ENCODE data around the gene SAP25.
"Not testable (repeated sequence)": the region's sequence is repeated elsewhere in the genome, so short reads cannot be mapped to it uniquely, and the experiment has no call there.

The SAP25 gene

GRCh38 chr7:100556541-100556940, 17.2 kb downstream of the SAP25 start:
- DNase-seq: peak in 1 of 2 donors; percentile 11

- DNase-seq: no peak
Observed at GRCh38 chr7:100555701-100556100, 18.0 kb downstream of the SAP25 start.

GRCh38 chr7:100553032-100553431, 20.7 kb downstream of the SAP25 start:
- no peak for DNase-seq

- no peak for DNase-seq
Observed at GRCh38 chr7:100552532-100552931, 21.2 kb downstream of the SAP25 start.

- DNase-seq: not testable (repeated sequence)
Observed at GRCh38 chr7:100548446-100548845, 25.3 kb downstream of the SAP25 start.

DNA sequence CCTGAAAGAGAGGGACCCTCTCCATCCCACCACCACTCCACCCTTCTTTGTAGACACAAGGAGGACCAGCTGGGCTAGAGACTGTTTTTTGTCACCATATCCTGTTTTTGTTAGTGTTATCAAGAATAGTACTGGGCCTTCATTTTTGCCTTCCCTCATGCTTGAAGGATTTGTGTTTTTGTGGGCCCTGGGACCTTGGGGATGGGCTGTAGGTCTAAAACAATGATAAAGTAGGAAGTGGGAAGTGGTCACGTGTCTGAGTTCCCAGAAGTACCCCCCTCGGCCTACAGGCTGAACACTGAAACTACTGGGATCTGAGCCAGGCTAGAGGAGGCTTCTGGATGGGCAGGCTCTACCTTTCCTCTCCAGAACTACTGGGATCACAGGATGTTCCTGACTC, 25.8 kb downstream of the SAP25 start:
- no peak for DNase-seq

DNA sequence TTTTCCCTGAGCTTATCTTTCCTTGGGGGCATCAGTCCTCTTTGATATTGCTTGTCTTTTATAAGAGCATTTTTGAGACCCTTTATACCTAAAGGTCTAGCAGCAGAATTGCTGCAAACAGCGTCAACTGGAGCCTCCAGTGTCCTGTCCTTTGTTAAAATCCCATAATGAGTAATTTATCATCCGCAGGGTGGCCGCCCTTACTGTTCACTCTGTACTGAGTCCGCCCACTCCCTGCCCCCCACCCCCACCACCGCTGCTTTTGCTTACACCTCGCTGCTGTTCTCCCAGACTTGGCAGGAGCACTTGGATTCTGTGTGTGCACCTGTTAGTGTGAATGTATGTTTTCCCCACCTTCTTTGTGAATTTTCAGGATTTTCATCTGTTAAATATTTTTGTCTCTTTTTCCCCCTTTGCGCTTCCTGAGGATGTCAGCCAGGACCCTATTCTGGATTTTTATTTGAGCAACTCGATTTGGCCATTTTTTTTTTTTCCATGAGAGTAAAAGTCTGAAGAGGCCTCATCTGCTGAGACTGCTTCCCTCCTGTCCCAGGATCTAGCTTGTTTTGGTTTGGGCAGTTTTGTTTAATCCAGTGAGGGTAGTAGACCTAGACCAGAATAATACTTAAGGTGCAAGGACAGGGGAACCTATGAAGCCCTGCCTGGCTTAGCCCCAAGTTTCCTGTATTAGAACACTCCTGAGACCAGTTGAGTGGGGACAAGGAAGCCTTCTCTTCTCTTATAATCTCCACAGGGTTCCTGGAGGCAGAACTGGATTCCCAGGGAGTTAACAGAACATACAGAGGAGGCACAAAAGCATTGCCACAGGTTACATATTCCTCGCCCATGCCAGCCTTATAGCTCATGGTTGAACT, 26.5 kb downstream of the SAP25 start:
- DNase-seq: no peak

- DNase-seq: no peak
Observed at GRCh38 chr7:100546129-100546925, 27.4 kb downstream of the SAP25 start.

- DNase-seq: peak in 1 of 2 donors; percentile 19
Observed at GRCh38 chr7:100545360-100546128, 28.2 kb downstream of the SAP25 start.

GRCh38 chr7:100544967-100545359, 28.7 kb downstream of the SAP25 start:
- DNase-seq: no peak

GRCh38 chr7:100544386-100544785, 29.3 kb downstream of the SAP25 start:
- DNase-seq: no peak

- no peak for DNase-seq
Observed at GRCh38 chr7:100543586-100543985, 30.1 kb downstream of the SAP25 start.

DNA sequence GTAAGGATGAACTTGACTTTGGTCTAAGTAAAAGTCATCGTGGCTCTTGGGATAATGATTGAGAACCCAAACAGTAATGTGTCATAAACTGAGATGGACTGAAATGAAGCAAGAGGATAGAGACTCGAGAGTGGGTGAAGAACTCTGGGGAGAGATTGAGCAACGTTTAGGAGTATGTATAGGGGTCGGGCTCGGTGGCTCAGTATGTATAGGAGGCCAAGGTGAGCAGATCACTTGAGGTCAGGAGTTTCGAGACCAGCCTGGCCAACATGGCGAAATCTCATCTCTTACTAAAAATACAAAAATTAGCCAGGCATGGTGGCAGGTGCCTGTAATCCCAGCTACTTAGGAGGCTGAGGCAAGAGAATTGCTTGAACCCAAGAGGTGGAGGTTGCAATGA, 32.4 kb downstream of the SAP25 start:
- not testable (repeated sequence) for DNase-seq

- no peak for DNase-seq
Observed at GRCh38 chr7:100540073-100540723, 33.5 kb downstream of the SAP25 start.

GRCh38 chr7:100539436-100540006, 34.2 kb downstream of the SAP25 start:
- no peak for DNase-seq

DNA sequence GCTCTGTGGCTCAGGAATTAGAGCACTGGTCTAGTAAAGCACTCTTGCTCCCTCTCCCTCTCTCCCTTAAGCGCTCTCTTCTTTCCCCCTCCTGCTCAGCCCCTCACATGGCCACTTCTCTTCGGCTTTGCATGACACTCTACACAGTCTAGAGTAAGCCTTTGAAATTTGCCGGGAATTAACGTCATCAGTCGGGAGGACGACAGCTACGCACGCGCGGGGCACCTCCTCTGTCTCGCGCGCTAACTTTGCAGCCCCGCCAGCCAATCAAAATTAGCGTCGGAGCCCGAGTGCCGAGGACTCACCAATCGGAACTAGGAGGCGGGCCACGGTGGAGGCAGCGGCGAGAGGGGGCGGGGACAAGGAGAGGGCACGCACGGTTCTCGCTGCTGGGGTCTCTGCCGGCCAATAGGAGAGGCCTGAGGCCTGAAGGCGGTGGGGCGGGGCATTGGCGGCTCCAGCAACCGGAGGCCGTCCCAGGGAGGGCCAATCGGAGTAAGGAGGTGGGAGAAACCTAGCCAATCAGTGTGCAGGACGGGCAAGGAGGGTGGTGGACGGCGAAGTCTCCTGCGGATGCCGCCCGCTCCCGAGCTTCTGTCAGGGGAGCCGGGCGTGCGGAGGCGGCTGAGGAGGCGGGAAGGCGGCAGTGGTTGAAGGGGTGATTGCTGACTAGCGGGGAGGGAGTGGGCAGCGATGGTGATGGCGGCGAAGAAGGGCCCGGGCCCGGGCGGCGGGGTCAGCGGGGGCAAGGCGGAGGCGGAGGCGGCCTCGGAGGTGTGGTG, 34.9 kb downstream of the SAP25 start, which contains the start of gene AGFG2:
Gene AGFG2, plus strand, starts transcription at position 550 of the 782 bp plus-strand sequence. Its CDS starts 144 bp downstream, at position 694.
- peak; percentile 93 to 100 for DNase-seq

DNA sequence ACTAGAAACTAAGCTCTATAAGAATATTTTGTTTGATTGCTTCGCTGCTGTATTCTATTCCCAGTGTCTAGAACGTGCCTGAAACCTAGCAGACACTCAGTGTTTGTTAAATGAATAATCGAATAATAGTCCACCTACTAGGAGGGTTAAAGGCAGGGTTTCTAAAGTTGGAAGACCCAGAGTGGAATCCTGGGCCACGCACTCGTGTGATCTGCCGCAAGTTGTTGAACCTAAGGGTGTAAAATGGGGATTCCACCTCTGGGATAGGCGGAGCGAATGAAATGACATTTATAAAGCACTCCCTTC, 35.4 kb downstream of the SAP25 start:
- DNase-seq: no peak

GRCh38 chr7:100536695-100537094, 37.0 kb downstream of the SAP25 start:
- not testable (repeated sequence) for DNase-seq

DNA sequence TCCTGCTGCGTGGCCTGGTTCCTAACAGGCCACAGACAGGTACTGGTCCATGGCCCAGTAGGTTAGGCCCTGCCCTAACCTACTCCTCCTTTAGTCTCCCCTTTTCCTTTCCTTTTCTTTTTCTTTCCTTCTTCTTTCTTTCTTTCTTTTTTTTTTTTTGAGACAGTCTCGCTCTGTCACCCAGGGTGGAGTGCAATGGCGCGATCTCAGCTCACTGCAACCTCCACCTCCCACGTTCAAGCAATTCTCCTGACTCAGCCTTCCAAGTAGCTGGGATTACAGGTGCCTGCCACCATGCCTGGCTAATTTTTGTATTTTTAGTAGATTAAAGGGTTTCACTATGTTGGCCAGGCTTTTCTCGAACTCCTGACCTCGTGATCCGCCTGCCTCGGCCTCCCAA, 37.7 kb downstream of the SAP25 start:
- DNase-seq: not testable (repeated sequence)

- DNase-seq: no peak
Observed at GRCh38 chr7:100532165-100533022, 41.3 kb downstream of the SAP25 start.
